Raji (cell line): ENCODE data around the gene MBOAT2.

Source experiments
- POLR2A ChIP-seq: IDR thresholded peaks from 2 replicates; pipeline ENCODE4 v1.6.1; 2011; ENCODE audit warnings: low read depth, low read length, control low read depth; ENCODE audit not compliant: insufficient read depth

MBOAT2 gene

DNA sequence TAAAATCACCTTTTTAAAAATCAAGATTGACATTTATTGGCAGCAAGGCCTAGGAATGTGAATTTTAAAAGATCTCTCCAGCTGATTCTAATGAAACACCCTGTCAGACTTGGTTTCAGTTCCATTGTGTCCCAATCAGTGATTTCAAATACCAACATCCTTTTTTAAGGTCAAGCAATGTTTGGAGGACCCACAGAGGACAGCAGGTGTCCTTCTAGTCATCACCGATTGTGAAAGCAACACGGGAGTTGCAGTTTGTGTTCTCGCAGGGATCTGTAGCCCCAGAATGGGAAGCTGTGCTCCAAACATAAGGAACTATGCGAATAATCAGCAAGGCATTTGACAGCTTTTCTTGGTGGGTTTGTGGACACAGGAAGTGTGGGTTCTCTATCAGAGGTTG lies 161.6 kb downstream of the MBOAT2 start:
- TF ChIP-seq POLR2A = no peak

DNA sequence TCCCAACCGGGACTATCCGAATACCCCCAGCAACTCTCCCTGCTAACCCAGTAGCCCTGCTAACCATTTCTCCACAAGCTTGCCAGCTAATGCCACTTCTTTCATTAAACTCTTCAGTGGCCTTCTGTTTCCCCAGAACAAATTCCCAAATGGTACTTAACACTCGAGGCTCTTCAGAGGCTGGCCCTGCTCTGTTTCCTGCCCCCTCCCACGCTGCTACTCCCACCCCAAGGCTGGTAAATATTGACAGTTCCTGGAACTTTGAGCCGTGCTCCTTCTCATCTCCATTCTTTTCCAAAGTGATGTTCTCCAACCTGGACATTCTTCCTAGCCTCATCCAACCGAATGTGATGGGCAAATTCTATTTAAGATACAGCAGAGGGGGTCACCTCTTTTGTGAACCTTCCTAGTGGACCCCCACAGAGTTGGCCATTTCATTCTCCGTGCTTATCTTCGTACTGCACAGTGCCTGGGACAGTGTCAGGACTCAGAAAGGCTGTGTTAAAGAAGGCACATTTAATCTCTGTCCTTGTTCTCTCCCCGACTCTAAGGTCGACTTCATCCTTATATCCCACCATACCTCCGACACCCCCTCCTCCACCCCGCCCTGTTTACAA lies 162.9 kb downstream of the MBOAT2 start:
- no peak for TF ChIP-seq POLR2A

DNA sequence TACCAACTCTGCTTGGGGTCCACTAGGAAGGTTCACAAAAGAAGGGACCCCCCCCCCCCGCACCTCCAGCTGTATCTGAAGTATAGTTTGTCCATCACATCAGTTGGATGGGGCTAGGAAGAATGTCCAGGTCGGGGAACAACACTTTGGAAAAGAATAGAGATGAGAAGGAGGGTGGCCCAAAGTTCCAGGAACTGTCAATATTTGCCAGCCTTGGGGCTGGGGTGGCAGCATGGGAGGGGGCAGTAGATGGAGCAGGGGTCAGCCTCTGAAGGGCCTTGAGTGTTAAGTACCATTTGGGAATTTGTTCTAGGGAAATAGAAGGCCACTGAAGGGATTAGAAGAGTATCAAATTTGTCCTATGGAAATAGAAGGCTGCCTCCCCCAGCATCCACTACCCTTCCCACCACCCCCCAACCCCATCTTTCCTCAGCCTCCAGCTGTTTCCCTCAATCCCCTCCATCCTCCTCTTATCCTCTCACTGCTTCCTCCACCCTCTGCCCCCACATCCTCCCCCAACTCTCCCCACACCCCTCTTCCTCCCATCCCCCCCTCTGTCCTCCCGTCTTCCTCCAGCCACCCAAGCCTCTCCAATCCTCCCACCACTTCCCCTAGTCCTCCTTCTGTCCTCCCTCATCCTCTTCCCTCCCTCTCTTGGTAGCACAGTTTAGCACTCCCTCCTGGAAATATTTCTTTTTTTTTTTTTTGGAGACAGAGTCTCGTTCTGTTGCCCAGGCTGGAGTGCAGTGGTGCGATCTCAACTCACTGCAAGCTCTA lies 164.1 kb downstream of the MBOAT2 start:
- TF ChIP-seq POLR2A = no peak

DNA sequence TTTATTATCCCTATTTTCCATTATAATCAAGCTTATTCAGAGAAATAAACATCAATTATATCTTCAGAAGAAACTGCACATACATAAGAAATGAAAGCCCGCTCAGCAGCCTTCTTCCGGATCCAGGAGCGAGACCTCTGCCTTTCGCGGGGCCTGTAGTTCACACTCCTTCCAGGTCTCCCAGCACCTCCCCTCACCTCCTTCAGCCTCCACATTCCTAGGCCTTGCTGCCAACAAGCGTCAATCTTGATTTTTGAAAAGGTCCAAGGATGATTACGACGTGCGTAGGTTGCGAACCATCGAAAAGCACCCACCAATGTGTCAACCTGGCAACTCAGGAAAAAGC lies 165.7 kb downstream of the MBOAT2 start:
- no peak for TF ChIP-seq POLR2A

DNA sequence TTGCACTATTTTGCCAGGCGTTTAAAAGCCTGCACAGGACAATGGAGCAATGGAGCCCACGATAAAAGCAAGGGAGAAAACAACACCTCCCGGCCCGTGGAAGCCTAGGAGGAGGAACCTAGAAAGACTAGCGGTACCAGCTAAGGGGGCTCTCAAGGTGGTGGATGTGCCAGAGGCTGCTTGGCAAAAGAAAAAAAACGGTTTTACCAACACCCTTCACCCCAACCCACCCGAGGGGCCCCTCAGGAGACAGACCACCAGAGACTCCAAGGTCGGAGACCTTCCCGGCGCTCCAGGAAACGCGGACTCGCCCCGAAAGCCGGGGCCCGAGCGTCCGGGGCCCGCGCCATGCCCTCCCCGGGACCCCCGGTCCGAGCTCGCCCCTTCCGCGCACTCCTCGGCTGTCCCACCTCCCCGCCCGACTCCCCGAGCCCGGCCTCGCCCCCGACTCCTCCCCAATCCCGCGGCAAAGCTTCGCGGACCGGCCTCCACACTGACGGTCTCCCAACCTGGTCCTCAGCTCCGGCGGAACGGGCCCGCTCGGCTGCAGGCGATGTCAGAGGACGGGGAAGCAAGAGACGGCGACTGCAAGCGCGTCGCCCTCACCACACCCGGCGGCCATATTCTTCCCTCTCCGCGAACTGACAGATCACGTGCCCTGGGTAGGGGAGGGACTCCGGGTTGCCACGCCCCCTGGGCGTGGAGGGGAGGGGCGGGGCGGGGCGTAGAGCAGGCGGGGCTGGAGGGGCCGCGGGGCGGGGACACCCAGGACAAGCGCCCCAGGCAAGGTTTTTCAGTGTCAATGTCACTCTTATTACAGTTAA lies 166.3 kb downstream of the MBOAT2 start, which contains the start of gene KIDINS220:
Gene KIDINS220, minus strand, starts transcription at position 643 of the 824 bp plus-strand sequence. CDS start 10,520 bp downstream, outside the sequence.
- TF ChIP-seq POLR2A = peak; percentile 90

DNA sequence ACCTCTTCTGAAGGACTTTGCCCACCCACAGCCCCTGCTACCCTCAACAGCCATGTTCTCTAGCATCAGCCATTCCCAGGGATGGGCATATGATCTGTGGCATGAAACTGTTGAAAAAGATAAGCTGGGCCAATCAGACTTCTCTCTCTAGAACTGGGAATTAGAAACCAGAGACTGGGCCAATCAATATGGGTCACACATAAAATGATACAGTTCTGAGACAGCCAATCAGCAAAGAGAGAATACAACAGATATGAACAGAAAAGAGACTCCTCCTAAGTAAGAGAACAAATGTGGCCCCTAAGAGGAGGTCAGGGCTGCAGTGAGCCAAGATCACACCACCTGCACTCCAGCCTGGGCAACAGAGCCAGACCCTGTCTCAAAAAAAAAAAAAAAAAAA lies 168.2 kb downstream of the MBOAT2 start:
- TF ChIP-seq POLR2A = no peak

DNA sequence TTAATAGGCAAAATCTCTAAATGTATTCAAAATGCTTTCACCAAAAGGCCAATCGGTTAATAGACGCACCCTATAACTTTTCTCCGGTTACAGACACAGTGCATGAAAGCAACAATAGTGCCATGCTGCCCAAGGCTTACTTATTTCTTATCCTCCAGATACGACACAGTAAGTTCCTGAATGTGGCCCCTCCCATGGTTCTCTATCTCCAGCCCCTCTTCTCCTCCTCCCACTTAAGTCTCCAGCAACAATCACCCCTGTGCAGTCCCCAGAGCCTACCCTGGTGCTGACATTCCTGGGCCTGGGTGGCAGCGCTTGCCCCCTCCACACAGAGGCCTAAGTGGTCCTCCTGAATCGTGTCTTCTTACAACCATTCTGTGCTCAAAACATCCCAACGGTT lies 169.6 kb downstream of the MBOAT2 start:
- no peak for TF ChIP-seq POLR2A

DNA sequence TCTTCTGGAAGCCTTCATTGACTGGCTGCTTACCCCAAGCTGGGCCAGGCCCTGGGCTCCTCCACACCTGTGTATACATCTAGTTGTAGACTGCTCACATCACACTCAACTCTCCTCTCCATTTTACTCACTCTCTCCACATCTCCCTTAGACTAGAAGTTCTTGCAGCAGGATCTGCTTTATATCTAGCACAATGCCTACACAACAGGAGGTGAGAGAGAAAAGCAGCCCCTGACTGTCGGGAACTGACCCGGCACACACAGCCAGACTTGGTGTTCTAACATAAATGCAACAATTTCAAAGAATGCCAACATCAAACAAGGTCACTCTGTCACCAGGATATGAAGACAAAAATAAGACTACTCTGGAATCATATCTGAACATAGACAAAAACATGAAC lies 172.0 kb downstream of the MBOAT2 start:
- TF ChIP-seq POLR2A = no peak

DNA sequence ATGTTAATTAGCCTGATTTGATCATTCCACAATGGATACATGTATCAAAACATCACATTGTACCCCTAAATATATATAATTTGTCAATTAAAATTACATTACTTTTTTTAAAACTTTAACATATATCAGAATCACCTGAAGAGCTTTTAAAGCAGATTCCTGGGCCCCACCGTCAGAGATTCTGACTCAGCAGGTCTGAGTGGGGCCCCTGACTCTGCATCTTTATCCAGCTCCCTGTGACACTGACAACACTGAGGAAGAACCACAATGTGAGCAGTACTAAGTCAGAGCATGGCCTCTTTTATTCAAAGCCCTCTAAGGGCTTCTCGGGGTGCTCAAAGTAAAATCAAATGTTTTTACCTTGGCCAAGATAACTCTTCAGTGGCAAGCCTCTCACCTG lies 175.8 kb downstream of the MBOAT2 start:
- no peak for TF ChIP-seq POLR2A

DNA sequence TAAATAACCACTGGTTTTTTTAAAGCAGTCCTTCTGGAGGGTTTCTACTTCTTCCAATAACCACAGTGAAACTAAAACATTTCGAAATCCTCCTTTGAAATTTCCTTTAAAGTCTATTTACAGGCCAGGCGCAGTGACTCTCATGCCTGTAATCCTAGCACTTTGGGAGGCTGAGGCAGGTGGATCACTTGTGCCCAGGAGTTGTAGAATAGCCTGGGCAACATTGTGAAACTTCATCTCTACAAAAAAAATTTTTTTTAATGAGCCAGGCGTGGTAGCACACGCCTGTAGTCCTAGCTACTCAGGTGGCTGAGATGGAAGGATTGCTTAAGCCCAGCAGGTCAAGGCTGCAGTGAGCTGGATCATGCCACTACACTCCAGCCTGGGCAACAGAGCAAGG lies 181.3 kb downstream of the MBOAT2 start:
- no peak for TF ChIP-seq POLR2A

DNA sequence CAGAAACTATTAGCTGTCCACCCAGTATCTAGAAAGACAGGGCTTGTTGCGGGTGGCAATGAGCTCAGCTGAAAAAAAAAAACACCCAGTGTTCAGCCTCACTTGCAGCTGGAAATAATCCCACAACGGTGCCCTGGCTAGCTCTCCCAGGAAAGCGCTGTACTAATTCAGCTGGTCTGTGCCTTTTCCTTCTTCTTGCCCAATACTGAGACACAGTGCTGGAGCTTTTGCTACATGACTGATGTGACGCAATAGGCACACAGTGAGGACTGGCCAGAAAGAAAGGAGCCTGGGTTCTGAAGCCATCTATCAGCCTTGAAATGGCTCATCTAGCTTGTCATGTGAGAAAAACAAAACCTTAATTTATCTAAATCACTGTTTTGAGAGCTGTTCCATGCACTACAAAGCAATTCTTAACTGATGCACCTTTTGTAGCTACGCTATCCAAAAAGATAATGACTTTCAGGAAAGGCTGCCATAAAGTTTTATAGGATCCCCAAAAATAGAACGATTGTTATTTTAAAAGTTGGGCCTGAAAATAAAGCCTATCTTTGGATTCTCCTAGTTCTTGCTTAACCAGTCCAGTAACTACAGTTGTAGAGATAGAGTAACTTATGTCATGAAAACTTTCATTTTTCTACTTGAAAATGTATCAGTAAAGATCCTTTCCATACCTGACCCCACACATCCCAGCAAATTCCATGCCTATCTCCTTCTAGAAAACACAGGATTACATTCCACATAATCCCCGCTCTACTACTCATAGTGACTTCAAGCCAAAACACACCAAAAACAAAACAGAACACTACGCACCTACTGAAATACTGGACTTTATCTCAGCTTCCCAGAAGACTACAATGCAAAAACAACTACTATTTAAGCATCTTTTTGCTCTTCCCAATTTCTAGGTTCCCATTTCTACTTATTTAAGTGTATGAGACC lies 181.9 kb downstream of the MBOAT2 start:
- no peak for TF ChIP-seq POLR2A

DNA sequence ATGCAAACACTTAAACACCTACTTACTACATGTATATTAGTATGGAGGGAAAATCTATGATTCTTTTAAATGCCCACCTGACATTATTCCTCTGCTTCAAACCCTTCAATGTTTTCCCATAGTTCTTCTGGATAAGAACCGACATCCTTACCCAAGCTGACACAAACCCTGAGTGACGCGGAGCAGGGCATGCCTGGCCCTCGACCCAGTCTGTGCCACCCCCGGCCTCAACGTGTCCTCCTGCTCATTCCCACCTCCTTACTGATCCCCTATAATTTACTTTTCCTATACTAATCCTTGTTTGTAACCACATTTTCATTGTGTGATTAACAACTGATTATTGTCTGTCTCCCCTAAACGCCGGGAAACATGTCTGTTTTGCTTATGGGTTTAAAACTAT lies 183.5 kb downstream of the MBOAT2 start:
- TF ChIP-seq POLR2A = no peak

DNA sequence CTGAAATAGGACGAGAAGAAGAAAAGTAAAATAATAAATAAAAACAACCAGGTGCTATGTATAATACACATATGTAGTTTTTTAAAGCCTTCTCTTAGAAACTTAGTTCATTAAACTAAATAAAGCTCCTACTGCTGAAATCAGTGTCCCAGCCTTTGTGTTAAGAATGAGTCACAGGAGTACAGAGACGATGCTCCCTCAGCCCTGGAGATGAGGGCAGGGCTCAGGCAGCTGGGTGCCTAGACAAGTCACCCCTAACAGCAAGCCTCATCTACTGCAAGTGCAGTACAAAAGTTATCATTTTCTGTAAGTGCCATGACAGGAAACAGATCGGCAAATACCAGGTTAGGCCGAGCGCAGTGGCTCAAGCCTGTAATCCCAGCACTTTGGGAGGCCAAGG lies 184.3 kb downstream of the MBOAT2 start:
- TF ChIP-seq POLR2A = no peak

DNA sequence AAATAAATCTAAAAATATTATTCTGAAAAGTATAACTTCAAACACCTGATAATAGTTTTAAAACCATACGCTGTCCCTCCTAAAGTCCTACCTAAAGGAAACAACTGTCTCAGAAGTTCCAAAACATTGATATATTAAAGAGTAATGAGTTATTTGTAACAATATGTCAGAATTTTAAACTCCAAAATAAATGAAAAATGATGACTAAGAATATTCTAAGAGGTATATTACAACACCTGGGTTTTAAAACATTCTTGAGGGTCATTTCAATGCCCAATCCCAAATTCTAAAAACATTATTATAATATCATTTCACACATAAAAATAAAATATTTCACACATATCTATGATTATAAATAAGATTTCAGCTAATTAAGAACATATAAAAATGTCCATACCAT lies 186.3 kb downstream of the MBOAT2 start:
- no peak for TF ChIP-seq POLR2A
